HEK293 (cell line): ENCODE measurements around the gene MCOLN1.
A peak's percentile ranks its signal among the peaks of the same experiment; 100 is the strongest.

Source experiments
- CTCF ChIA-PET: fragments of 350-600 bp; formaldehyde crosslinking; extraction: SDS; loops from one replicate; lab custom pipeline; 2021; ENCODE audit warnings: antibody characterized with exemption; lab: Yijun Ruan, JAX
- POLR2A ChIA-PET: fragments of 300-600 bp; formaldehyde crosslinking; extraction: SDS; loops from one replicate; lab custom pipeline; 2020; ENCODE audit warnings: antibody characterized with exemption, inconsistent platforms; lab: Yijun Ruan, JAX
- H3K27ac ChIP-seq: fragments of 200-500 bp; sonication (Bioruptor generic); 2 replicates; pipeline ENCODE4 v1.5.1; 2014; ENCODE audit warnings: low read depth, low read length, control low read depth, inconsistent platforms; ENCODE audit errors: extremely low read depth
- H3K36me3 ChIP-seq, 2 experiments: fragments of 200-500 bp in 1 of 2; sonication (Bioruptor generic) in 1 of 2; 1 replicate in 1 of 2; 2 replicates in 1 of 2; pipeline ENCODE4 v1.5.1; 2014 to 2017; ENCODE audit warnings: inconsistent platforms in 2 of 2, low read length in 2 of 2; ENCODE audit not compliant: control insufficient read depth in 2 of 2, insufficient read depth in 1 of 2
- H3K4me1 ChIP-seq: fragments of 200-500 bp; sonication (Bioruptor generic); 2 replicates; pipeline ENCODE4 v1.5.1; 2014; ENCODE audit warnings: mild to moderate bottlenecking, low read length, inconsistent platforms; ENCODE audit not compliant: control insufficient read depth, insufficient read depth
- H3K4me3 ChIP-seq: 2 replicates; pipeline ENCODE4 v1.5.1; 2011; ENCODE audit warnings: low read depth, mild to moderate bottlenecking, control low read depth, low read length, moderate library complexity
- H3K9me3 ChIP-seq: fragments of 200-500 bp; sonication (Bioruptor generic); 2 replicates; pipeline ENCODE4 v1.5.1; 2014; ENCODE audit warnings: low read depth, low read length, inconsistent platforms; ENCODE audit not compliant: control insufficient read depth, insufficient read depth
- MEIS1 ChIP-seq: sonication (generic); formaldehyde crosslinking; IDR thresholded peaks from 2 replicates; pipeline ENCODE4 v1.8.1; 2022; ENCODE audit warnings: missing genetic modification reagents, mild to moderate bottlenecking, borderline replicate concordance
- SCRT1 ChIP-seq: fragments of 450-650 bp; formaldehyde crosslinking; IDR thresholded peaks from 2 replicates; pipeline ENCODE4 v1.5.1; 2016; ENCODE audit warnings: missing biosample characterization, missing genetic modification characterization, borderline replicate concordance
- TRIM28 ChIP-seq: IDR thresholded peaks from 2 replicates; pipeline ENCODE4 v1.6.1; 2011; ENCODE audit warnings: low read length, control low read depth, borderline replicate concordance
- YY2 ChIP-seq: fragments of 450-650 bp; formaldehyde crosslinking; IDR thresholded peaks from 2 replicates; pipeline ENCODE4 v1.5.1; 2016; ENCODE audit warnings: missing biosample characterization, missing genetic modification characterization
- ZBTB20 ChIP-seq: fragments of 450-650 bp; formaldehyde crosslinking; IDR thresholded peaks from 2 replicates; pipeline ENCODE4 v1.5.1; 2016; ENCODE audit warnings: missing biosample characterization, missing genetic modification characterization
- ZBTB21 ChIP-seq: fragments of 450-650 bp; formaldehyde crosslinking; IDR thresholded peaks from 2 replicates; pipeline ENCODE4 v1.5.1; 2017; ENCODE audit warnings: missing biosample characterization, missing genetic modification characterization
- ZIC2 ChIP-seq: fragments of 450-650 bp; formaldehyde crosslinking; IDR thresholded peaks from 2 replicates; pipeline ENCODE4 v1.5.1; 2016; ENCODE audit warnings: missing biosample characterization, missing genetic modification characterization
- ZNF121 ChIP-seq: fragments of 450-650 bp; formaldehyde crosslinking; IDR thresholded peaks from 2 replicates; pipeline ENCODE4 v1.5.1; 2016; ENCODE audit warnings: missing biosample characterization, missing genetic modification characterization
- ZNF155 ChIP-seq: fragments of 450-650 bp; formaldehyde crosslinking; IDR thresholded peaks from 2 replicates; pipeline ENCODE4 v1.5.1; 2016; ENCODE audit warnings: missing biosample characterization, missing genetic modification characterization
- ZNF311 ChIP-seq: fragments of 450-650 bp; formaldehyde crosslinking; IDR thresholded peaks from 2 replicates; pipeline ENCODE4 v1.5.1; 2017; ENCODE audit warnings: missing biosample characterization, missing genetic modification characterization, borderline replicate concordance
- ZNF433 ChIP-seq: fragments of 450-650 bp; formaldehyde crosslinking; IDR thresholded peaks from 2 replicates; pipeline ENCODE4 v1.5.1; 2016; ENCODE audit warnings: missing biosample characterization, missing genetic modification characterization, low read depth
- ZNF510 ChIP-seq: fragments of 450-650 bp; formaldehyde crosslinking; IDR thresholded peaks from 2 replicates; pipeline ENCODE4 v1.5.1; 2018; ENCODE audit warnings: mild to moderate bottlenecking, missing genetic modification characterization, missing biosample characterization; ENCODE audit not compliant: insufficient replicate concordance
- ZNF560 ChIP-seq: fragments of 450-650 bp; formaldehyde crosslinking; IDR thresholded peaks from 2 replicates; pipeline ENCODE4 v1.5.1; 2017; ENCODE audit warnings: missing biosample characterization, missing genetic modification characterization, borderline replicate concordance
- ZNF561 ChIP-seq: fragments of 450-650 bp; IDR thresholded peaks from 2 replicates; pipeline ENCODE4 v1.5.1; 2018; ENCODE audit warnings: missing biosample characterization, missing genetic modification characterization, borderline replicate concordance
- ZNF600 ChIP-seq: fragments of 450-650 bp; formaldehyde crosslinking; IDR thresholded peaks from 2 replicates; pipeline ENCODE4 v1.5.1; 2016; ENCODE audit warnings: missing biosample characterization, missing genetic modification characterization
- ZNF658 ChIP-seq: fragments of 450-650 bp; formaldehyde crosslinking; IDR thresholded peaks from 2 replicates; pipeline ENCODE4; 2016; ENCODE audit warnings: missing biosample characterization, missing genetic modification characterization
- ZNF664 ChIP-seq: fragments of 450-650 bp; formaldehyde crosslinking; IDR thresholded peaks from 2 replicates; pipeline ENCODE4 v1.5.1; 2016; ENCODE audit warnings: missing biosample characterization, missing genetic modification characterization
- ZNF830 ChIP-seq: fragments of 450-650 bp; IDR thresholded peaks from 2 replicates; pipeline ENCODE4 v1.5.0; 2018; ENCODE audit warnings: missing biosample characterization, missing genetic modification characterization, low read depth, mild to moderate bottlenecking, moderate library complexity
- ZNF837 ChIP-seq: fragments of 450-650 bp; formaldehyde crosslinking; IDR thresholded peaks from 2 replicates; pipeline ENCODE4 v1.5.1; 2016; ENCODE audit warnings: missing biosample characterization, missing genetic modification characterization
- ZSCAN18 ChIP-seq: fragments of 450-650 bp; formaldehyde crosslinking; IDR thresholded peaks from 2 replicates; pipeline ENCODE4 v1.5.1; 2016; ENCODE audit warnings: missing biosample characterization, missing genetic modification characterization
- ZSCAN23 ChIP-seq: fragments of 450-650 bp; formaldehyde crosslinking; IDR thresholded peaks from 2 replicates; pipeline ENCODE4 v1.5.1; 2016; ENCODE audit warnings: missing biosample characterization, missing genetic modification characterization
- ZSCAN30 ChIP-seq: fragments of 450-650 bp; IDR thresholded peaks from 2 replicates; pipeline ENCODE4 v1.5.1; 2018; ENCODE audit warnings: missing biosample characterization, mild to moderate bottlenecking, missing genetic modification characterization, moderate library complexity
- TF ChIP-seq, protein P1 (sequence below): fragments of 450-650 bp; formaldehyde crosslinking; IDR thresholded peaks from 2 replicates; pipeline ENCODE4 v1.5.1; 2016; ENCODE audit warnings: missing biosample characterization, missing genetic modification characterization
- TF ChIP-seq, protein P2 (sequence below): fragments of 450-650 bp; formaldehyde crosslinking; IDR thresholded peaks from 2 replicates; pipeline ENCODE4 v1.5.1; 2016; ENCODE audit warnings: missing biosample characterization, missing genetic modification characterization, low read depth

The MCOLN1 gene

GRCh38 chr19:7476777-7477494 lies 45.5 kb upstream of the MCOLN1 start:
- no peak overlapping the region for H3K27ac ChIP-seq
- ChIA-PET CTCF (no interaction called here), POLR2A (no interaction called here)
- H3K36me3 ChIP-seq = no peaks in the 10 kb centered on the region; a peak in 1 of 3 replicates
- peak; percentile 63; the same call in 1 of the 2 replicates for TF ChIP-seq ZSCAN30 (tag by site-specific recombination)
- no peak for TF ChIP-seq ZNF560
- no peaks in the 10 kb centered on the region for H3K9me3 ChIP-seq
- no peak overlapping the region for H3K4me3 ChIP-seq
- no peaks in the 10 kb centered on the region for H3K4me1 ChIP-seq

DNA sequence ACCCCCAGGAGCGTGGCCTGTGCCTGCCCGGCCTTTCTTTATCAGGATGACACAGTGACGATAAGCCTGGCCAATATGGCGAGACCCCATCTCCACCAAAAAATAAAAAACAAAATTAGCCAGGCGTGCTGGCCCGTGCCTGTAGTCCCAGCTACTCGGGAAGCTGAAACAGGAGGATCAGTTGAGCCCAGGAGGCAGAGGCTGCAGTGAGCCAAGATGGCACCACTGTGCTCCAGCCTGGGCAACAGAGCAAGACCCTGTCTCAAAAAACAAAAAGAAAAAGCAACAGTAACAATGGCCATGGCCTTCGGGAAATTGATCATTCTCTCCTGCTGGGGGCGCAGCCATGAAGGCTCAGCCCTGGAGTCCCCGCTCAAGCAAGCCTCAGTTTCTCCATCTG lies 44.7 kb upstream of the MCOLN1 start:
- Histone ChIP-seq H3K9me3 (no peaks in the 10 kb centered on the region), H3K27ac (no peak overlapping the region), H3K4me1 (no peaks in the 10 kb centered on the region)
- POLR2A ChIA-PET = interaction anchor here (0.5 kb wide), 1 partner anchor 57 kb away, joined by 3 read pairs; no protein-coding TSS in a partner anchor
- CTCF ChIA-PET = no interaction called here
- no peak for TF ChIP-seq ZNF510 (tag by site-specific recombination)
- TF ChIP-seq TRIM28 = no peak
- no peak for TF ChIP-seq ZBTB21
- no peak for TF ChIP-seq ZSCAN18 (tag by site-specific recombination)
- no peak for TF ChIP-seq ZNF664 (tag by site-specific recombination)
- no peak for TF ChIP-seq ZNF837 (tag by site-specific recombination)
- peak; percentile 97 for TF ChIP-seq ZNF121 (tag by site-specific recombination)
- no peak for TF ChIP-seq ZNF658 (tag by site-specific recombination)
- TF ChIP-seq, all 188 proteins: peak for 1
- Histone ChIP-seq H3K4me3 (no peak overlapping the region), H3K36me3 (no peaks in the 10 kb centered on the region; a peak in 1 of 3 replicates)

- TF ChIP-seq ZNF830 (tag by site-specific recombination) = no peak
- TF ChIP-seq ZNF155 (tag by site-specific recombination) = no peak
- 0 out of 2 replicates have a peak, but pooled peaks have one; percentile 33 for TF ChIP-seq ZNF600 (tag by site-specific recombination)
- TF ChIP-seq MEIS1 = no peak
- TF ChIP-seq, protein P1, sequence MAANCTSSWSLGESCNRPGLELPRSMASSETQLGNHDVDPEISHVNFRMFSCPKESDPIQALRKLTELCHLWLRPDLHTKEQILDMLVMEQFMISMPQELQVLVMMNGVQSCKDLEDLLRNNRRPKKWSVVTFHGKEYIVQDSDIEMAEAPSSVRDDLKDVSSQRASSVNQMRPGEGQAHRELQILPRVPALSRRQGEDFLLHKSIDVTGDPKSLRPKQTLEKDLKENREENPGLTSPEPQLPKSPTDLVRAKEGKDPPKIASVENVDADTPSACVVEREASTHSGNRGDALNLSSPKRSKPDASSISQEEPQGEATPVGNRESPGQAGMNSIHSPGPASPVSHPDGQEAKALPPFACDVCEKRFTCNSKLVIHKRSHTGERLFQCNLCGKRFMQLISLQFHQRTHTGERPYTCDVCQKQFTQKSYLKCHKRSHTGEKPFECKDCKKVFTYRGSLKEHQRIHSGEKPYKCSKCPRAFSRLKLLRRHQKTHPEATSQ (tag by site-specific recombination) = no peak
Observed at GRCh38 chr19:7478173-7478842, 44.1 kb upstream of the MCOLN1 start.

DNA sequence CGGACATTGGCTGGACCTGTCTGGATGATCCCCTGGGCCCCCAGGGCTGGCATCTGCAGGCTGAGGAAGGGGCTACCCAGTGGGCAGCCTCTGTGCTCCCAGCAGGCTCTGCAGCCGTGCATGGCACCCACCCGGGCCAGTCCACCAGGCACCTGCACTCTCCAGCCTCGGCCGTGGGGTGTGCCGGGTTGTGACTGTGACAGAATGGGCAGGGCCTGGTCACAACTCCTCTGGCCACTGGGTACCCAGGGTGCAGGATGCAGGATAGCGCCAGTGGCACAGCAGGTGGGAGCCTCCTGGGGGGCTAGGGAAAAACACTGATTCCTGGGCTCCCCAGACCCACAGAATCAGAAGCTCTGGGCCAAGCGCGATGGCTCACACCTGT lies 43.6 kb upstream of the MCOLN1 start:
- CTCF ChIA-PET = no interaction called here
- H3K36me3 ChIP-seq = no peaks in the 10 kb centered on the region; a peak in 1 of 3 replicates
- POLR2A ChIA-PET = no interaction called here
- no peak for TF ChIP-seq ZNF433 (tag by site-specific recombination)
- TF ChIP-seq ZIC2 (tag by site-specific recombination) = peak; percentile 64
- no peak for TF ChIP-seq ZSCAN23 (tag by site-specific recombination)
- TF ChIP-seq, protein P2, sequence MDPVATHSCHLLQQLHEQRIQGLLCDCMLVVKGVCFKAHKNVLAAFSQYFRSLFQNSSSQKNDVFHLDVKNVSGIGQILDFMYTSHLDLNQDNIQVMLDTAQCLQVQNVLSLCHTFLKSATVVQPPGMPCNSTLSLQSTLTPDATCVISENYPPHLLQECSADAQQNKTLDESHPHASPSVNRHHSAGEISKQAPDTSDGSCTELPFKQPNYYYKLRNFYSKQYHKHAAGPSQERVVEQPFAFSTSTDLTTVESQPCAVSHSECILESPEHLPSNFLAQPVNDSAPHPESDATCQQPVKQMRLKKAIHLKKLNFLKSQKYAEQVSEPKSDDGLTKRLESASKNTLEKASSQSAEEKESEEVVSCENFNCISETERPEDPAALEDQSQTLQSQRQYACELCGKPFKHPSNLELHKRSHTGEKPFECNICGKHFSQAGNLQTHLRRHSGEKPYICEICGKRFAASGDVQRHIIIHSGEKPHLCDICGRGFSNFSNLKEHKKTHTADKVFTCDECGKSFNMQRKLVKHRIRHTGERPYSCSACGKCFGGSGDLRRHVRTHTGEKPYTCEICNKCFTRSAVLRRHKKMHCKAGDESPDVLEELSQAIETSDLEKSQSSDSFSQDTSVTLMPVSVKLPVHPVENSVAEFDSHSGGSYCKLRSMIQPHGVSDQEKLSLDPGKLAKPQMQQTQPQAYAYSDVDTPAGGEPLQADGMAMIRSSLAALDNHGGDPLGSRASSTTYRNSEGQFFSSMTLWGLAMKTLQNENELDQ (tag by site-specific recombination) = no peak
- TF ChIP-seq ZBTB20 (tag by site-specific recombination) = peak; percentile 56
- TF ChIP-seq ZNF561 (tag by site-specific recombination) = no peak
- no peak for TF ChIP-seq SCRT1 (tag by site-specific recombination)
- no peak for TF ChIP-seq ZNF311
- TF ChIP-seq YY2 = no peak

More at GRCh38 chr19:7478173-7478842, 44.1 kb upstream of the MCOLN1 start:
- no peak overlapping the region for H3K4me3 ChIP-seq
- CTCF ChIA-PET = no interaction called here
- H3K9me3 ChIP-seq = no peaks in the 10 kb centered on the region
- no peak overlapping the region for H3K27ac ChIP-seq
- no peaks in the 10 kb centered on the region; a peak in 1 of 3 replicates for H3K36me3 ChIP-seq
- no peaks in the 10 kb centered on the region for H3K4me1 ChIP-seq
- POLR2A ChIA-PET = no interaction called here

More for the DNA sequence above, 43.6 kb upstream of the MCOLN1 start:
- no peak overlapping the region for H3K27ac ChIP-seq
- H3K4me1 ChIP-seq = no peaks in the 10 kb centered on the region
- no peaks in the 10 kb centered on the region for H3K9me3 ChIP-seq
- H3K4me3 ChIP-seq = no peak overlapping the region
